GM18517 (cell line): ENCODE data around the gene TLNRD1.

Experiments used
- ATAC-seq: cut with Tn5 transposase; IDR thresholded peaks from one replicate; pipeline ENCODE4 v1.9.1; 2021; ENCODE audit warnings: mild to moderate bottlenecking, moderate library complexity; ENCODE audit not compliant: unreplicated experiment

The TLNRD1 gene

GRCh38 chr15:81053621-81054020 lies 52.9 kb downstream of the TLNRD1 start:
- ATAC-seq, result no peak

GRCh38 chr15:81054236-81054635 lies 53.5 kb downstream of the TLNRD1 start:
- no peak for ATAC-seq
